G401 (cell line): ENCODE measurements around the gene CARD9. TPM values are rescaled to one million over a fixed set of nuclear protein-coding genes. Genes with fewer than 3 reads are reported as not detected.
"Not testable (repeated sequence)": the region's sequence is repeated elsewhere in the genome, so short reads cannot be mapped to it uniquely, and the experiment has no call there.

ENCODE experiments used
- DNase-seq: peaks from one replicate; pipeline ENCODE4 v3.0.0-alpha.2; 2015; ENCODE audit warnings: low spot score
- in situ Hi-C: cut with HindIII; loops from 2 replicates; pipeline ENCODE4 v1.10.0; 2016; ENCODE audit warnings: low sequenced_read_pairs, mixed read lengths
- total RNA-seq: library from RNA; depleted of rRNA; stranded (reverse); fragments of >200 nt; shearing (Covaris generic); gene quantifications from 2 replicates; pipeline ENCODE4 v1.2.3, GENCODE V29; 2014; rRNA removed

CARD9 gene
- total RNA-seq, 1 experiment from 2014 or later, result 0.98 TPM

- in situ Hi-C loops, DNase-seq: not testable (repeated sequence)
Measured at GRCh38 chr9:136319244-136319643, 54.2 kb downstream of the CARD9 start.

- in situ Hi-C loops, result no loop called here
- no peak for DNase-seq
Measured at GRCh38 chr9:136318776-136319241, 54.7 kb downstream of the CARD9 start.

GRCh38 chr9:136318111-136318775, 55.2 kb downstream of the CARD9 start:
- in situ Hi-C loops, result no loop called here
- DNase-seq, result no peak

- DNase-seq, result no peak
- in situ Hi-C loops, result no loop called here
Measured at GRCh38 chr9:136317695-136318094, 55.8 kb downstream of the CARD9 start.

- in situ Hi-C loops, result no loop called here
Measured at GRCh38 chr9:136316896-136317676, 56.4 kb downstream of the CARD9 start.

GRCh38 chr9:136316271-136316751, 57.2 kb downstream of the CARD9 start:
- in situ Hi-C loops, result no loop called here
- no peak for DNase-seq

More at GRCh38 chr9:136316896-136317676, 56.4 kb downstream of the CARD9 start:
- DNase-seq, result no peak

- no peak for DNase-seq
- in situ Hi-C loops, result no loop called here
Measured at GRCh38 chr9:136314944-136315343, 58.5 kb downstream of the CARD9 start.

GRCh38 chr9:136314056-136314416, 59.4 kb downstream of the CARD9 start:
- DNase-seq, result no peak
- in situ Hi-C loops, result no loop called here

Other genes with a start within 250 kb of the CARD9 start
- not detected in 2 replicates for gene LHX3, start 168.5 kb downstream of the CARD9 start, total RNA-seq
- gene QSOX2, start 127.9 kb downstream of the CARD9 start, total RNA-seq, result 9.0 and 13.7 TPM in 2 replicates
- 0.55 and 0.61 TPM in 2 replicates for gene CCDC187, start 69.6 kb downstream of the CARD9 start, total RNA-seq
- gene GPSM1, start 46.1 kb downstream of the CARD9 start, total RNA-seq, result 49.1 and 50.3 TPM in 2 replicates
- gene DNLZ, start 9.9 kb downstream of the CARD9 start, total RNA-seq, result 34.2 and 70.6 TPM in 2 replicates
- 12.4 and 17.2 TPM in 2 replicates for gene SNAPC4, start 26.5 kb upstream of the CARD9 start, total RNA-seq
- gene ENTR1, start 36.9 kb upstream of the CARD9 start, total RNA-seq, result 85.0 and 97.9 TPM in 2 replicates
- gene PMPCA, start 37.0 kb upstream of the CARD9 start, total RNA-seq, result 129 and 146 TPM in 2 replicates
- 6.1 and 11.8 TPM in 2 replicates for gene INPP5E, start 66.2 kb upstream of the CARD9 start, total RNA-seq
- gene SEC16A, start 109.4 kb upstream of the CARD9 start, total RNA-seq, result 4.1 and 7.2 TPM in 2 replicates
- gene NOTCH1, start 172.4 kb upstream of the CARD9 start, total RNA-seq, result 10.9 and 13.8 TPM in 2 replicates